Activated CD8-positive, alpha-beta memory T cell treated with anti-CD3 and anti-CD28 coated beads, Interleukin-2, amount 50 U/mL, for 24 hours (primary cell): ENCODE measurements around the gene TOP2B.

Source experiments
- DNase-seq: peaks from one replicate; pipeline ENCODE4 v3.0.0-alpha.2; 2020; ENCODE audit errors: extremely low read depth

Gene TOP2B

DNA sequence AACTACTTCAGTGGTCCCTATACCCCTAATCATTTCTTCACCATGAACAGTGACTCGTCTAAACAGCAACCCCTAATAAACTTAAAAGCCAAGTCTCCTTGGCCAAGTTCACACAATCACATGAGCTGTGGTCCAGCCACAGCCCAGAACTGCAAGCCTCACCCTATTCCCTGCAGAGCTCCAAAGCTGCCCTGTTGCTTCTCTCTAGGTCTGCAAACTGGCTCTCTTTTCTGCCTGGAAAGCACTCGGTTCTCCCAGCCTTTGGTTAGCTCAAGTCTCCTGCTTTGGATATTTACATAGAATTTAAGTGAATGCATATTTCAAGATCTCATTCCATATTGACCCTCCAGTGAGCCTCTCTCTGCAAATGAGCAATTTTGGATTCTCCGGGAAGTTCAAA, 107.0 kb downstream of the TOP2B start:
- DNase-seq = no peak

DNA sequence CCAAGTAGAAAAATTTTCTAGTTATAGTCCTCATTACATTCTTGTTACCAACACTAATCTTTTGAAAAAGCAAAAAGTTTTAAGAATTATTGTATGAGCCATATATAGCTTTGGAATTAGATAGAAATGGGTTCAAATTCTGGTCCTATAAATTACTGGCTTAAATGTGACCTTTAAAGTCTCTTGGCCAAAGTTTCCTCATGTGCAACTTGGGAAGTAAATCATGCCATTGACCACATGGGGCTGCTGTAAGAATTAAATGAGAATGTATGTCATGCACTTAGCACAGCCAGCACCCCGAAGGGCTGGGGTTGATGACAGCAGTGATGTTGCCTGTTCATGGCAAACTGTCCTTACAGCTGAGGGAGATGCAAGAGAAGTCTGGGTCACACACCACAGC, 108.3 kb downstream of the TOP2B start:
- DNase-seq = no peak

DNA sequence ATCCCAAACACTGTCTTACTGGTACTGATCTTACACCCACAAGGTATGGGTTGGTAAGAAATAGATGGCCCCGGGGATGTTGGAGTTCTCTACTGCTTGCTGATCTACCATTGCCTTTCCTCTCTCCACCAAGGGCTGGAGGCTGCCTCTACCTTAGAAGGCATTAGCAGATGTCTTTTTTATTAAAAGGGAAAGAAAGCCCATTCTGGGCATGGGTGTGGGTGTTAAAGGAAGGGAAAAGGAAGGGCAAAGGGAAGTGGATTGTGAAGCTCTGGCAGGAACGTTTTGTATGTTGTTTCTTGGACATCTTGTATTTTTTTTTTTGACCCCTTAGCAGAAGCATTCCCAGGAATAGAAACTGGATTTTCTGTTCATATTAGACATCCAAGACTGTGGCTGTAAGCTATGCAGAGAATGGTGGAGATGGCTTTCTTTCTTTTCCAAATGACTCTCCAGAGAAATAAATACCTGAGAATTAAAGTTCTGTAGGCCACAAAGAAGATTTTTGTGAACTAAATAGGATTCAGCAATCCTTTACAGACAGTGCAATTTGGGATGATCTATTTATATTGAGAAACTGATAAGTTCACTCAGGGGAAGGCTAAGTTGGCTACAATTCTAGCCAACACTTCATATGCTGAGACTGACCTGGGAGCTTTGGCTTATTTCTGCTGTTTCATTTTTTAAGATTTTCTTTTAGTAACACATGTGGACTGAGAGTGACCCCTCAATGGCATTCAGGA, 108.8 kb downstream of the TOP2B start:
- no peak for DNase-seq

DNA sequence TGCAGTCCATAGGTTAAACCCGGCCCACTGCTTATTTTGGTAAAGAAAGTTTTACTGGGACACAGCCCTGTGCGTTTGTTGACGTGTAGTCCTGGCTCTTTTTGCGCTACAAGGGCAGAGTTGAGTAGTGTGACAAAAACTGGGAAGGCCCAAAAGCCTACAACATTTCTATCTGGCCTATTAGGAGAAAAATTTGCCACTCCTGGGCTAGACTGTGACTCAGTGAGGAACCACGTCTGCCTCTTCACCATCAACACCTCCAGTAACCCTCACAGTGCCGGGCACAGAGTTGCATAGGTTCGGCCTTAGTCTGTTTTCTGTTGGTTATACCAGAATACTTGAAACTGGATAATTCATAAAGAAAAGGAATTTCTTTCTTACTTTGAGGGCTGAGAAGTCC, 110.3 kb downstream of the TOP2B start:
- no peak for DNase-seq

DNA sequence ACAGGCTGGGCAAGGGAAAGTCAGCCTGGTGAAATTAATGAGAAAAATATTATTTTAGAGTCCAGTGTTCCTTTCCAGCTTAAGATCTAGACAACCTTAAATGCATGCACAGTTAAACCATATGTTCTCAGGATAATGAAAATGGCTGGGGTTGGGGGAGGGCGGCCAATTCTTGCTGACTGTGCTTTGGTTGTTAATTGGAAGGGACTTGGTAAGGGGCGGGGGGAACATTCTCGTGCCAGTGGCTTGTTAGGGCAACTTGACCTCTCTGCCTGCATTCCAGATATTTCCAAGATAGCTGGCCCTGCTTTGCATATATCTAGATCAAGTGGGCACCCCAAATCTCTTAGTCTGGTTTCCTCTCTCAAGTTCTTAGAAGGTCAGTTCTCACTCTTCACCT, 112.5 kb downstream of the TOP2B start:
- DNase-seq = no peak

DNA sequence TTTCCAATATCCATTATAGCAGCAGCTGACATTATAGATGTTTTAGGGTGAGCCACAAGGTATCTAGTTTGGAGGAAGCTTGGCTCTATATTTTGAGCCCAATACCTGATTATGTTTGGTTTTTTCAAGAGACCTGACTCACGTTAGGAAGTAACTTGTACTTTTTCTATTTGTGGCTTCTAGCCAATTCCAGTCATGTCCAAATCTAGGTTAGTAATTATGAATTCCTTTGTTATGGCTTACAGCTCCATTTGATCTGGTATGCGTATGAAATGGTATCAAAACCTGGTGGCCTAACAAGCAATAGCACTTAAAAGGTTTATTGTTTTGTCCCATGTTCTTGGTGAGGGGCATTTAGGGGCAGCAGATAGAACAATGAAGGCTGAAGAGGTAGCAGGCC, 115.9 kb downstream of the TOP2B start:
- no peak for DNase-seq

DNA sequence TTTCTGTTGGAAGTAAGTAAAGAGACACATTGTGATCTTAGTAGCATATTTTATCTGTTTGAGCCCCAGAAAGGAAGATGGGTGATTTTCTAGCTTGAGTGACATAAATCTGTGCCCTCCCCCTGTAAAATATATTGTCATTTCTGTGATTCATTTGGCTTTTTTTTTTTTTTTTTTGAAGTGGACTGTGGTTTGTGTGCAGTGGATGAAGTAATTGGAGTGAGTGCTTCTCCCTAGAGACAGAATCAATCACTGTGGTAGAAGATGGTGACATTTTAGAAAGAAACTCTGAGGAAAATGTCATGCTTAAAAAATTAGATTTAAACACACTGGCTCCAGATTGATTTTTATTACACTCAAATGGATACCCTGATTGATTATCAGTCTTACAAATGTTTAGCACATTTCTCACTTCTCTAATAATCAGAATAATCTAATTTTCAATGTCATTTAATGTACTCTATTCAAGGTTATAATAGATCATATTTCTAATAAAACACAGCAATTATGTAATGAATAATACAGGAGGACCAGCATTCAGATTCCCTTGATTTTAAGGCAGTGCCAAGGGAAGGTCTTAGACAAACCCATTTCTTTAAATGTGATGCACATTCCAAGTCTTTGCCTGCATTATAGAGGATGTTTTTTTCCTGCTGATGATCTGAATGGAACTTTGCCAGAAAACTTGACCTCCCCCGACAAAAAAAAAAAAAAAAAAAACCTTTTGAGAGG, 116.6 kb downstream of the TOP2B start:
- DNase-seq = no peak
